ENCODE measurements around the gene BMERB1. TPM values are rescaled to one million over a fixed set of nuclear protein-coding genes. Genes with fewer than 3 reads are reported as not detected.

The BMERB1 gene
- total and polyA plus RNA-seq, 9 of the 15 experiments (the other 6 are each of a cell fraction or from before 2014, with no cell fraction given): 0.29 to 2.9 (median 0.94) TPM

DNA sequence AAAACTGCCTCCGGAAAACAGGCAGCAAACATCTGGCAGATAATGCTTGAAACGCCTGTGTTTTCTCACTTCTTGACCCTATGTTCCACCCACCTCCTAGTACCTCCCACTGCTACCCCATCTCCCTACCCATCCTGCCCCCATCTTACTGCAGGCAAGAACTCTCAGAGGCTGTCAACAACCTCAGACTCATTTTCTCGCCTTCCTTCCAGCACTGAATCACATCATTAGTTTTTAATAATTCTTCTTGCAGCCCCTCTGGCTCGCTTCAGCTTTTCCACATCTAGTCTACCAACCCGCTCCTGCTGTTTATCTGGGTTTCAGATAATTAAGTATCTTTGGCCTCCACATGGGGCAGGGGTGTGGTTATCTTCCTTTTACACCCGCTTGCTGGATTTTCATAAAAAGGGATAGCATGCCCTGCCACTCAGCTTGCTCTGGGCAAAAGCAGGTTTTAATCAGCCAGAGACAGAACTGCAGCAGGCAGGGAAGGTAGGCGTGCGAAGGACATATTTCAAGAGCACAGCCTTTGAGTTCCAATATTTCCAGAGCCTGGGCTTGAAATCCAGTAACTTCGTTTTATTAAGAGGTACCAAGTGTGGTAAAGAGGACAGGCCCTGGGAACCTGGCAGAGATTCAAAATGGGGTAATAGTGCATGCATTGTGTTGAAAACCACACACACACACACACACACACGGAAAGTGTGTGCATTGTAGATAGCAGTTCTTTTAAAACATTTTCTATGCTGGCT lies 87.5 kb downstream of the BMERB1 start (continued):
- TF ChIP-seq, protein P1, sequence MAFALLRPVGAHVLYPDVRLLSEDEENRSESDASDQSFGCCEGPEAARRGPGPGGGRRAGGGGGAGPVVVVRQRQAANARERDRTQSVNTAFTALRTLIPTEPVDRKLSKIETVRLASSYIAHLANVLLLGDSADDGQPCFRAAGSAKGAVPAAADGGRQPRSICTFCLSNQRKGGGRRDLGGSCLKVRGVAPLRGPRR (CRISPR knock-in tag; IDR thresholded peaks at IDR 0.05): no peak
- no peak for TF ChIP-seq KLF6 (CRISPR knock-in tag; IDR thresholded peaks at IDR 0.05; ENCODE audit: borderline replicate concordance)
- TF ChIP-seq, protein P2, sequence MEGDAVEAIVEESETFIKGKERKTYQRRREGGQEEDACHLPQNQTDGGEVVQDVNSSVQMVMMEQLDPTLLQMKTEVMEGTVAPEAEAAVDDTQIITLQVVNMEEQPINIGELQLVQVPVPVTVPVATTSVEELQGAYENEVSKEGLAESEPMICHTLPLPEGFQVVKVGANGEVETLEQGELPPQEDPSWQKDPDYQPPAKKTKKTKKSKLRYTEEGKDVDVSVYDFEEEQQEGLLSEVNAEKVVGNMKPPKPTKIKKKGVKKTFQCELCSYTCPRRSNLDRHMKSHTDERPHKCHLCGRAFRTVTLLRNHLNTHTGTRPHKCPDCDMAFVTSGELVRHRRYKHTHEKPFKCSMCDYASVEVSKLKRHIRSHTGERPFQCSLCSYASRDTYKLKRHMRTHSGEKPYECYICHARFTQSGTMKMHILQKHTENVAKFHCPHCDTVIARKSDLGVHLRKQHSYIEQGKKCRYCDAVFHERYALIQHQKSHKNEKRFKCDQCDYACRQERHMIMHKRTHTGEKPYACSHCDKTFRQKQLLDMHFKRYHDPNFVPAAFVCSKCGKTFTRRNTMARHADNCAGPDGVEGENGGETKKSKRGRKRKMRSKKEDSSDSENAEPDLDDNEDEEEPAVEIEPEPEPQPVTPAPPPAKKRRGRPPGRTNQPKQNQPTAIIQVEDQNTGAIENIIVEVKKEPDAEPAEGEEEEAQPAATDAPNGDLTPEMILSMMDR (IDR thresholded peaks at IDR 0.05 in 2 of 3, conservative IDR thresholded peaks at IDR 0.05 in 1 of 3; ENCODE audit: insufficient read depth in 2 of 3, low read depth in 1 of 3, low read length in 3 of 3): no peak
- TF ChIP-seq HDAC8 (tag; IDR thresholded peaks at IDR 0.05): no peak
- peak; percentile 96 for TF ChIP-seq FOXM1 (IDR thresholded peaks at IDR 0.05; ENCODE audit: low read depth)
- TF ChIP-seq FOXM1 (CRISPR knock-in tag; IDR thresholded peaks at IDR 0.05; ENCODE audit: low read depth): no peak
- TF ChIP-seq HIVEP1 (CRISPR knock-in tag; IDR thresholded peaks at IDR 0.05): no peak
- TF ChIP-seq, protein P3, sequence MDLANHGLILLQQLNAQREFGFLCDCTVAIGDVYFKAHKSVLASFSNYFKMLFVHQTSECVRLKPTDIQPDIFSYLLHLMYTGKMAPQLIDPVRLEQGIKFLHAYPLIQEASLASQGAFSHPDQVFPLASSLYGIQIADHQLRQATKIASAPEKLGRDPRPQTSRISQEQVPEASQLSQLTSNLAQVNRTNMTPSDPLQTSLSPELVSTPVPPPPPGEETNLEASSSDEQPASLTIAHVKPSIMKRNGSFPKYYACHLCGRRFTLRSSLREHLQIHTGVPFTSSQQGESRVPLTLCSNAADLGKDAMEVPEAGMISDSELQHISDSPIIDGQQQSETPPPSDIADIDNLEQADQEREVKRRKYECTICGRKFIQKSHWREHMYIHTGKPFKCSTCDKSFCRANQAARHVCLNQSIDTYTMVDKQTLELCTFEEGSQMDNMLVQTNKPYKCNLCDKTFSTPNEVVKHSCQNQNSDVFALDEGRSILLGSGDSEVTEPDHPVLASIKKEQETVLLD (IDR thresholded peaks at IDR 0.05): peak; percentile 70; the same call in 1 of the 2 replicates
- TF ChIP-seq ZC3H11A (IDR thresholded peaks at IDR 0.05; ENCODE audit: low read depth, low read length): no peak
- TF ChIP-seq, protein P4, sequence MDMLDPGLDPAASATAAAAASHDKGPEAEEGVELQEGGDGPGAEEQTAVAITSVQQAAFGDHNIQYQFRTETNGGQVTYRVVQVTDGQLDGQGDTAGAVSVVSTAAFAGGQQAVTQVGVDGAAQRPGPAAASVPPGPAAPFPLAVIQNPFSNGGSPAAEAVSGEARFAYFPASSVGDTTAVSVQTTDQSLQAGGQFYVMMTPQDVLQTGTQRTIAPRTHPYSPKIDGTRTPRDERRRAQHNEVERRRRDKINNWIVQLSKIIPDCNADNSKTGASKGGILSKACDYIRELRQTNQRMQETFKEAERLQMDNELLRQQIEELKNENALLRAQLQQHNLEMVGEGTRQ (CRISPR knock-in tag; IDR thresholded peaks at IDR 0.05): no peak
- no peak for TF ChIP-seq ZNF165 (CRISPR knock-in tag; IDR thresholded peaks at IDR 0.05; ENCODE audit: borderline replicate concordance)
- TF ChIP-seq ZNF830 (CRISPR knock-in tag; IDR thresholded peaks at IDR 0.05): no peak
- TF ChIP-seq DMBX1 (CRISPR knock-in tag; IDR thresholded peaks at IDR 0.05; ENCODE audit: borderline replicate concordance): peak; percentile 79
- no peak for TF ChIP-seq RFX1 (IDR thresholded peaks at IDR 0.05)
- TF ChIP-seq, protein P5, sequence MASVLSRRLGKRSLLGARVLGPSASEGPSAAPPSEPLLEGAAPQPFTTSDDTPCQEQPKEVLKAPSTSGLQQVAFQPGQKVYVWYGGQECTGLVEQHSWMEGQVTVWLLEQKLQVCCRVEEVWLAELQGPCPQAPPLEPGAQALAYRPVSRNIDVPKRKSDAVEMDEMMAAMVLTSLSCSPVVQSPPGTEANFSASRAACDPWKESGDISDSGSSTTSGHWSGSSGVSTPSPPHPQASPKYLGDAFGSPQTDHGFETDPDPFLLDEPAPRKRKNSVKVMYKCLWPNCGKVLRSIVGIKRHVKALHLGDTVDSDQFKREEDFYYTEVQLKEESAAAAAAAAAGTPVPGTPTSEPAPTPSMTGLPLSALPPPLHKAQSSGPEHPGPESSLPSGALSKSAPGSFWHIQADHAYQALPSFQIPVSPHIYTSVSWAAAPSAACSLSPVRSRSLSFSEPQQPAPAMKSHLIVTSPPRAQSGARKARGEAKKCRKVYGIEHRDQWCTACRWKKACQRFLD (CRISPR knock-in tag; IDR thresholded peaks at IDR 0.05): peak; percentile 94
- 0 out of 2 replicates have a peak, but pooled peaks have one; percentile 78 for TF ChIP-seq RUNX1 (IDR thresholded peaks at IDR 0.05; ENCODE audit: low read depth)
- TF ChIP-seq, protein P6, sequence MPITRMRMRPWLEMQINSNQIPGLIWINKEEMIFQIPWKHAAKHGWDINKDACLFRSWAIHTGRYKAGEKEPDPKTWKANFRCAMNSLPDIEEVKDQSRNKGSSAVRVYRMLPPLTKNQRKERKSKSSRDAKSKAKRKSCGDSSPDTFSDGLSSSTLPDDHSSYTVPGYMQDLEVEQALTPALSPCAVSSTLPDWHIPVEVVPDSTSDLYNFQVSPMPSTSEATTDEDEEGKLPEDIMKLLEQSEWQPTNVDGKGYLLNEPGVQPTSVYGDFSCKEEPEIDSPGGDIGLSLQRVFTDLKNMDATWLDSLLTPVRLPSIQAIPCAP (CRISPR knock-in tag; IDR thresholded peaks at IDR 0.05; ENCODE audit: borderline replicate concordance): no peak
- TF ChIP-seq RBBP5 (IDR thresholded peaks at IDR 0.05; ENCODE audit: borderline replicate concordance, insufficient read depth, low read length, poor library complexity, severe bottlenecking): peak; percentile 9
- no peak for TF ChIP-seq HNRNPK (IDR thresholded peaks at IDR 0.05; ENCODE audit: low read depth, low read length, poor library complexity, severe bottlenecking)
- no peak for TF ChIP-seq PCBP1 (IDR thresholded peaks at IDR 0.05; ENCODE audit: low read depth, low read length, poor library complexity, severe bottlenecking)
- no peak for TF ChIP-seq NCOA6 (IDR thresholded peaks at IDR 0.05)

Data from K562 (cell line).